Endothelial cell (in vitro differentiated cells): Measurements from ENCODE around the gene RAD51. TPM values are rescaled to one million over a fixed set of nuclear protein-coding genes. Genes with fewer than 3 reads are reported as not detected.

Experiments
- DNase-seq: peaks from one replicate; pipeline ENCODE4 v3.0.0; 2021; ENCODE audit warnings: low spot score
- H3K27ac Mint-ChIP-seq: one replicate; pipeline ENCODE4 v1.8.0; 2021; ENCODE audit warnings: mixed read lengths, inconsistent platforms; ENCODE audit not compliant: unreplicated experiment
- H3K27me3 Mint-ChIP-seq: one replicate; pipeline ENCODE4 v1.8.0; 2021; ENCODE audit warnings: mild to moderate bottlenecking, moderate library complexity, mixed read lengths, inconsistent platforms; ENCODE audit not compliant: unreplicated experiment
- H3K36me3 Mint-ChIP-seq: one replicate; pipeline ENCODE4 v1.8.0; 2021; ENCODE audit warnings: mild to moderate bottlenecking, low read depth, mixed read lengths, inconsistent platforms; ENCODE audit not compliant: unreplicated experiment
- H3K4me1 Mint-ChIP-seq: one replicate; pipeline ENCODE4 v1.8.0; 2021; ENCODE audit warnings: mild to moderate bottlenecking, mixed read lengths, inconsistent platforms; ENCODE audit not compliant: unreplicated experiment
- H3K4me3 Mint-ChIP-seq: one replicate; pipeline ENCODE4 v1.8.0; 2021; ENCODE audit warnings: mild to moderate bottlenecking, mixed read lengths, inconsistent platforms; ENCODE audit not compliant: unreplicated experiment
- H3K9me3 Mint-ChIP-seq: one replicate; pipeline ENCODE4 v1.8.0; 2021; ENCODE audit warnings: mixed read lengths, inconsistent platforms; ENCODE audit not compliant: unreplicated experiment
- CTCF ChIP-seq: fragments of 200-600 bp; sonication (generic); IDR thresholded peaks from one replicate; pipeline ENCODE4 v1.5.0; 2021; ENCODE audit warnings: antibody characterized with exemption; ENCODE audit not compliant: unreplicated experiment
- total RNA-seq: library from RNA; stranded (reverse); fragmentation: NEBNext Ultra II Directional; extraction: Animal tissue kit (Norgen Biotek cat#: 25700); gene quantifications from one replicate; pipeline ENCODE4 v1.2.1, GENCODE V29; 2021; ENCODE audit not compliant: unreplicated experiment

RAD51 gene
- total RNA-seq, 1 donor from 2014 or later = 9.6 TPM

DNA sequence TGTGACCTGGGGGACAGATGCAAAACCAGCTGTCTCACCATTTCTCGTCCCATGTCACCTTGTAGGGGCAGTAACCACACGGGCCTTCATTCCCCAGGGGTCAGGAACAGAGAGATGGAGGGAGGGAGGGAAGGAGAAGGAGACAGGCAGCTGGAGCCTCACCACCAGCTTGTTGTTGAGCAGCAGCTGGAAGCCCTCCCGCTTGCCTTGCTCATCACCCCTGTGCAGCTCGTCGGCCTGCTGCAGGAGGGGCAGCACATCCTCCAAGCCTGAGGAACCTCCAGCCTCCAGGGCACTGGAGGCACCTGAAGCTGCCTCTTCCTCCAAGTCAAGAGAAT lies 49.8 kb downstream of the RAD51 start:
- Mint-ChIP-seq H3K4me3 (no peak overlapping the region), H3K27me3 (peaks cover 3% of the 10 kb centered on the region), H3K36me3 (peaks cover 22% of the 10 kb centered on the region), H3K27ac (no peak overlapping the region), H3K4me1 (peaks cover 2% of the 10 kb centered on the region), H3K9me3 (no peaks in the 10 kb centered on the region)
- no peak for TF ChIP-seq CTCF
- no peak for DNase-seq

GRCh38 chr15:40746916-40747418 lies 52.0 kb downstream of the RAD51 start:
- Mint-ChIP-seq H3K27ac (no peak overlapping the region), H3K36me3 (peaks cover 24% of the 10 kb centered on the region), H3K4me3 (no peak overlapping the region), H3K27me3 (peaks cover 3% of the 10 kb centered on the region), H3K4me1 (peaks cover 2% of the 10 kb centered on the region), H3K9me3 (no peaks in the 10 kb centered on the region)
- TF ChIP-seq CTCF = no peak
- DNase-seq = no peak

- no peak for DNase-seq
- Mint-ChIP-seq H3K36me3 (peaks cover 25% of the 10 kb centered on the region), H3K4me3 (no peak overlapping the region), H3K9me3 (no peaks in the 10 kb centered on the region), H3K4me1 (peaks cover 2% of the 10 kb centered on the region), H3K27me3 (peaks cover 3% of the 10 kb centered on the region), H3K27ac (no peak overlapping the region)
- TF ChIP-seq CTCF = no peak
Observed at GRCh38 chr15:40747685-40748631, 53.0 kb downstream of the RAD51 start.

GRCh38 chr15:40749151-40749630 lies 54.2 kb downstream of the RAD51 start:
- no peak overlapping the region for H3K4me3 Mint-ChIP-seq
- no peak for TF ChIP-seq CTCF
- no peak overlapping the region for H3K27ac Mint-ChIP-seq
- H3K36me3 Mint-ChIP-seq = peaks cover 30% of the 10 kb centered on the region
- H3K9me3 Mint-ChIP-seq = no peaks in the 10 kb centered on the region
- peaks cover 5% of the 10 kb centered on the region for H3K27me3 Mint-ChIP-seq
- DNase-seq = no peak
- peaks cover 5% of the 10 kb centered on the region for H3K4me1 Mint-ChIP-seq

GRCh38 chr15:40750885-40751284 lies 55.9 kb downstream of the RAD51 start:
- peaks cover 7% of the 10 kb centered on the region for H3K27me3 Mint-ChIP-seq
- peaks cover 26% of the 10 kb centered on the region for H3K36me3 Mint-ChIP-seq
- no peak for TF ChIP-seq CTCF
- H3K9me3 Mint-ChIP-seq = no peaks in the 10 kb centered on the region
- H3K27ac Mint-ChIP-seq = no peak overlapping the region
- no peak for DNase-seq
- peaks cover 6% of the 10 kb centered on the region for H3K4me1 Mint-ChIP-seq
- no peak overlapping the region for H3K4me3 Mint-ChIP-seq
